WTC11 (cell line): Measurements from ENCODE around the gene ADAP1. TPM values are rescaled to one million over a fixed set of nuclear protein-coding genes. Genes with fewer than 3 reads are reported as not detected.
"Not testable (repeated sequence)": the region's sequence is repeated elsewhere in the genome, so short reads cannot be mapped to it uniquely, and the experiment has no call there.

Source experiments
- ATAC-seq: fragments of 200-7000 bp; cut with Tn5 transposase; 2 replicates; pipeline ENCODE4 v1.10.0; 2021; ENCODE audit warnings: mild to moderate bottlenecking, moderate library complexity
- CTCF ChIA-PET: fragments of 300-600 bp; sonication (Branson Sonifier 250); formaldehyde crosslinking; loops from one replicate; lab custom pipeline; 2021; ENCODE audit warnings: antibody characterized with exemption; lab: Charles Lee
- POLR2A ChIA-PET: fragments of 350-600 bp; sonication (Branson Sonifier 250); formaldehyde crosslinking; loops from one replicate; lab custom pipeline; 2021; ENCODE audit warnings: antibody characterized with exemption; lab: Charles Lee
- DNase-seq: peaks from one replicate; pipeline ENCODE4 v3.0.0; 2021; ENCODE audit warnings: low spot score
- H3K27ac Mint-ChIP-seq: 2 replicates; pipeline ENCODE4 v1.8.0; 2021; ENCODE audit warnings: mixed read lengths
- H3K27me3 Mint-ChIP-seq: 2 replicates; pipeline ENCODE4 v1.8.0; 2021; ENCODE audit warnings: low read depth, mild to moderate bottlenecking, moderate library complexity, mixed read lengths
- H3K36me3 Mint-ChIP-seq: 2 replicates; pipeline ENCODE4 v1.8.0; 2021; ENCODE audit warnings: mixed read lengths
- H3K4me1 Mint-ChIP-seq: 2 replicates; pipeline ENCODE4 v1.8.0; 2022; ENCODE audit warnings: mixed read lengths
- H3K4me3 Mint-ChIP-seq: 2 replicates; pipeline ENCODE4 v1.8.0; 2021; ENCODE audit warnings: mild to moderate bottlenecking, moderate library complexity, mixed read lengths
- H3K9me3 Mint-ChIP-seq: 2 replicates; pipeline ENCODE4 v1.8.0; 2021; ENCODE audit warnings: mixed read lengths
- CREB1 ChIP-seq: sonication (generic); formaldehyde crosslinking; IDR thresholded peaks from 2 replicates; pipeline ENCODE4 v1.8.0; 2023; ENCODE audit warnings: mild to moderate bottlenecking, missing genetic modification reagents
- E2F4 ChIP-seq: sonication (generic); formaldehyde crosslinking; IDR thresholded peaks from 2 replicates; pipeline ENCODE4 v1.8.1; 2022; ENCODE audit warnings: low read depth, mild to moderate bottlenecking, moderate library complexity, missing genetic modification reagents, borderline replicate concordance
- ELF4 ChIP-seq: sonication (generic); formaldehyde crosslinking; IDR thresholded peaks from 2 replicates; pipeline ENCODE4 v1.8.1; 2022; ENCODE audit warnings: low read depth, mild to moderate bottlenecking, moderate library complexity, missing genetic modification reagents
- GABPB1 ChIP-seq: sonication (generic); formaldehyde crosslinking; IDR thresholded peaks from 2 replicates; pipeline ENCODE4 v1.8.1; 2023; ENCODE audit warnings: mild to moderate bottlenecking, missing genetic modification reagents
- JUN ChIP-seq: sonication (generic); formaldehyde crosslinking; IDR thresholded peaks from 2 replicates; pipeline ENCODE4 v1.8.0; 2023; ENCODE audit warnings: mild to moderate bottlenecking, missing genetic modification reagents
- MAX ChIP-seq: sonication (generic); formaldehyde crosslinking; IDR thresholded peaks from 2 replicates; pipeline ENCODE4 v1.8.0; 2022; ENCODE audit warnings: mild to moderate bottlenecking, missing genetic modification reagents
- MYBL2 ChIP-seq: sonication (generic); formaldehyde crosslinking; IDR thresholded peaks from 2 replicates; pipeline ENCODE4 v1.8.1; 2023; ENCODE audit warnings: mild to moderate bottlenecking, moderate library complexity, missing genetic modification reagents
- NR2C2 ChIP-seq: sonication (generic); formaldehyde crosslinking; IDR thresholded peaks from 2 replicates; pipeline ENCODE4 v1.8.0; 2022; ENCODE audit warnings: mild to moderate bottlenecking, missing genetic modification reagents
- PREB ChIP-seq: sonication (generic); formaldehyde crosslinking; IDR thresholded peaks from 2 replicates; pipeline ENCODE4 v1.8.1; 2022; ENCODE audit warnings: mild to moderate bottlenecking, missing genetic modification reagents, moderate library complexity, borderline replicate concordance
- PRRX2 ChIP-seq: fragments of 250-450 bp; sonication (Bioruptor Pico); IDR thresholded peaks from 2 replicates; pipeline ENCODE4 v1.8.0; 2021; ENCODE audit warnings: mild to moderate bottlenecking
- RELA ChIP-seq: sonication (generic); formaldehyde crosslinking; IDR thresholded peaks from 2 replicates; pipeline ENCODE4 v1.8.1; 2022; ENCODE audit warnings: missing genetic modification reagents, mild to moderate bottlenecking, borderline replicate concordance
- RORB ChIP-seq: fragments of 250-450 bp; sonication (Bioruptor Pico); IDR thresholded peaks from 2 replicates; pipeline ENCODE4 v1.9.0; 2021; ENCODE audit warnings: mild to moderate bottlenecking
- SMAD3 ChIP-seq: sonication (generic); formaldehyde crosslinking; IDR thresholded peaks from 2 replicates; pipeline ENCODE4 v1.8.0; 2022; ENCODE audit warnings: missing genetic modification reagents, mild to moderate bottlenecking, borderline replicate concordance
- USF2 ChIP-seq: sonication (generic); formaldehyde crosslinking; IDR thresholded peaks from 2 replicates; pipeline ENCODE4 v1.8.1; 2023; ENCODE audit warnings: mild to moderate bottlenecking, missing genetic modification reagents, moderate library complexity
- ZNF281 ChIP-seq: sonication (generic); formaldehyde crosslinking; IDR thresholded peaks from 2 replicates; pipeline ENCODE4 v1.8.0; 2023; ENCODE audit warnings: mild to moderate bottlenecking, missing genetic modification reagents
- ZNF317 ChIP-seq: sonication (generic); formaldehyde crosslinking; IDR thresholded peaks from 2 replicates; pipeline ENCODE4 v1.8.1; 2023; ENCODE audit warnings: low read depth, mild to moderate bottlenecking, moderate library complexity, missing genetic modification reagents, borderline replicate concordance
- ZNF671 ChIP-seq: fragments of 250-450 bp; sonication (Bioruptor Pico); IDR thresholded peaks from 2 replicates; pipeline ENCODE4 v1.8.0; 2021; ENCODE audit warnings: mild to moderate bottlenecking
- ZSCAN18 ChIP-seq: fragments of 250-450 bp; sonication (Bioruptor Pico); IDR thresholded peaks from 2 replicates; pipeline ENCODE4 v2.1.2; 2022; ENCODE audit warnings: mild to moderate bottlenecking, moderate library complexity
- total RNA-seq: library from RNA; stranded (reverse); gene quantifications from 3 replicates; pipeline ENCODE4 v1.2.3, GENCODE V29; 2021

Gene ADAP1
- total RNA-seq, 1 experiment from 2014 or later, result 4.3 TPM

GRCh38 chr7:924541-925231, 29.8 kb downstream of the ADAP1 start:
- Mint-ChIP-seq H3K4me1 (no peaks in the 10 kb centered on the region), H3K27me3 (no peaks in the 10 kb centered on the region; the same call in 1 of the 2 replicates), H3K4me3 (no peak overlapping the region), H3K9me3 (no peaks in the 10 kb centered on the region), H3K27ac (no peak overlapping the region), H3K36me3 (no peaks in the 10 kb centered on the region)
- CTCF ChIA-PET, result interaction anchor here (1.0 kb wide), 1 partner anchor 68 kb away, joined by 3 read pairs; no protein-coding TSS in a partner anchor
- no peak for ATAC-seq
- peak; percentile 11 for DNase-seq
- no peak for TF ChIP-seq MYBL2 (CRISPR knock-in tag)
- POLR2A ChIA-PET, result interaction anchor here (0.8 kb wide), 1 partner anchor 14 kb away, joined by 8 read pairs; no protein-coding TSS in a partner anchor

- H3K36me3 Mint-ChIP-seq, POLR2A ChIA-PET, H3K27me3 Mint-ChIP-seq, CTCF ChIA-PET, H3K4me3 Mint-ChIP-seq, H3K4me1 Mint-ChIP-seq, ATAC-seq, H3K9me3 Mint-ChIP-seq, H3K27ac Mint-ChIP-seq: not testable (repeated sequence)
- peak; percentile 1 for DNase-seq
Measured at GRCh38 chr7:924042-924441, 30.4 kb downstream of the ADAP1 start.

- ChIA-PET CTCF (interaction anchor here (0.8 to 1.1 kb wide), 3 partner anchors 15 to 142 kb away, joined by 3 to 4 read pairs (median 3); no protein-coding TSS in a partner anchor), POLR2A (no interaction called here)
- DNase-seq (peak; percentile 22), ATAC-seq (peak; percentile 82)
- H3K36me3 Mint-ChIP-seq, result no peaks in the 10 kb centered on the region
- H3K27ac Mint-ChIP-seq, result no peak overlapping the region
- no peak overlapping the region for H3K4me3 Mint-ChIP-seq
- no peaks in the 10 kb centered on the region for H3K4me1 Mint-ChIP-seq
- H3K9me3 Mint-ChIP-seq, result no peaks in the 10 kb centered on the region
- no peaks in the 10 kb centered on the region for H3K27me3 Mint-ChIP-seq
- TF ChIP-seq NR2C2 (CRISPR knock-in tag) (no peak), ZNF317 (CRISPR knock-in tag) (no peak), PREB (CRISPR knock-in tag) (no peak), GABPB1 (CRISPR knock-in tag) (no peak), SMAD3 (no peak), JUN (no peak), RELA (CRISPR knock-in tag) (no peak)
Measured at GRCh38 chr7:923108-924041, 31.1 kb downstream of the ADAP1 start.

- TF ChIP-seq E2F4, result no peak
- TF ChIP-seq PRRX2 (CRISPR knock-in tag), result no peak
- no peak for TF ChIP-seq ELF4 (CRISPR knock-in tag)
- TF ChIP-seq USF2, result no peak
- no peak for TF ChIP-seq CREB1 (CRISPR knock-in tag)
- no peak for TF ChIP-seq MAX (CRISPR knock-in tag)
- no peak for TF ChIP-seq RORB
- TF ChIP-seq ZNF281, result no peak
- no peak for TF ChIP-seq ZSCAN18 (CRISPR knock-in tag)
- no peak for TF ChIP-seq ZNF671
- Mint-ChIP-seq H3K4me3 (no peak overlapping the region), H3K9me3 (no peaks in the 10 kb centered on the region), H3K27ac (no peak overlapping the region), H3K4me1 (no peaks in the 10 kb centered on the region), H3K36me3 (no peaks in the 10 kb centered on the region), H3K27me3 (no peaks in the 10 kb centered on the region)
- DNase-seq, result peak; percentile 5
- no peak for ATAC-seq
- CTCF ChIA-PET, result interaction anchor here (0.8 to 1.1 kb wide), 3 partner anchors 14 to 143 kb away, joined by 3 to 4 read pairs (median 3); no protein-coding TSS in a partner anchor
- POLR2A ChIA-PET, result no interaction called here
Measured at GRCh38 chr7:922334-923107, 32.0 kb downstream of the ADAP1 start.
